HCT116 (cell line): Measurements from ENCODE around the gene SERPIND1. TPM values are rescaled to one million over a fixed set of nuclear protein-coding genes. Genes with fewer than 3 reads are reported as not detected.

Experiments used
- ATAC-seq: fragments of 200-7000 bp; cut with Tn5 transposase; 2 replicates; pipeline ENCODE4 v1.9.1; 2020; ENCODE audit warnings: mild to moderate bottlenecking, moderate library complexity
- BruUV-seq: library from RNA; stranded (reverse); fragments of 400-500 nt; replicated peaks from 2 replicates; lab custom pipeline; 2021; lab: Mats Ljungman, UMichigan
- CTCF ChIA-PET: fragments of 300-600 bp; sonication (Branson Sonifier 250); formaldehyde crosslinking; loops from one replicate; lab custom pipeline; 2021; ENCODE audit warnings: antibody characterized with exemption; lab: Charles Lee
- POLR2A ChIA-PET: fragments of 300-600, 350-600 bp; sonication (Branson Sonifier 250); formaldehyde crosslinking; loops from one replicate; lab custom pipeline; 2021; ENCODE audit warnings: antibody characterized with exemption; lab: Charles Lee
- RAD21 ChIA-PET, 2 experiments: fragments of 300-600 bp; sonication (Branson Sonifier 250); formaldehyde crosslinking; loops; one replicate each; lab custom pipeline; 2023; ENCODE audit warnings: low total read pairs in 2 of 2; ENCODE audit not compliant: uncharacterized antibody in 2 of 2, unreplicated experiment in 2 of 2, low non-redundant PET in 1 of 2; lab: Charles Lee
- DNase-seq: peaks from one replicate; pipeline ENCODE4 v3.0.0-alpha.2; 2010; ENCODE audit warnings: low read depth, low spot score
- H2AFZ ChIP-seq: fragments of 200-600 bp; shearing (Covaris generic), sonication (generic); 2 replicates; pipeline ENCODE4 v1.6.1; 2017; ENCODE audit warnings: low read depth, mixed run types, mixed read lengths, antibody characterized with exemption, low read length; ENCODE audit not compliant: poor library complexity, severe bottlenecking
- H3K27ac ChIP-seq: 2 replicates; pipeline ENCODE4 v1.5.1; 2012; ENCODE audit warnings: low read depth, low read length
- H3K27me3 ChIP-seq: fragments of 200-600 bp; sonication (generic); 2 replicates; pipeline ENCODE4 v1.6.1; 2016; ENCODE audit warnings: mixed run types, low read length, mixed read lengths; ENCODE audit not compliant: insufficient read depth
- H3K36me3 ChIP-seq, 2 experiments: fragments of 200-500 bp in 1 of 2; fragments of 200-600 bp in 1 of 2; sonication (Bioruptor generic) in 1 of 2; sonication (generic) in 1 of 2; 2 replicates each; pipeline versions ENCODE4 v1.5.1 to v1.6.1; 2014 to 2016; ENCODE audit warnings: low read length in 2 of 2, inconsistent platforms in 1 of 2, mixed read lengths in 1 of 2, mixed run types in 1 of 2; ENCODE audit not compliant: insufficient read depth in 2 of 2, control insufficient read depth in 1 of 2
- H3K4me1 ChIP-seq, 2 experiments: fragments of 200-600 bp in 1 of 2; sonication (generic) in 1 of 2; 2 replicates each; pipeline versions ENCODE4 v1.5.1 to v1.6.1; 2012 to 2017; ENCODE audit warnings: low read length in 2 of 2, inconsistent platforms in 1 of 2, mild to moderate bottlenecking in 1 of 2, mixed read lengths in 1 of 2, mixed run types in 1 of 2, moderate library complexity in 1 of 2; ENCODE audit not compliant: insufficient read depth in 2 of 2, control insufficient read depth in 1 of 2
- H3K4me2 ChIP-seq: fragments of 200-600 bp; sonication (generic); 2 replicates; pipeline ENCODE4 v1.6.1; 2017; ENCODE audit warnings: mixed run types, low read length, mixed read lengths
- H3K4me3 ChIP-seq, 2 experiments: fragments of 200-600 bp in 1 of 2; sonication (generic) in 1 of 2; replicated peaks in 1 of 2; 2 replicates each; pipeline ENCODE4 v1.5.1; 2011 to 2016; ENCODE audit warnings: low read length in 2 of 2, control low read depth in 1 of 2, low read depth in 1 of 2, mild to moderate bottlenecking in 1 of 2, mixed read lengths in 1 of 2, mixed run types in 1 of 2
- H3K79me2 ChIP-seq: fragments of 200-600 bp; sonication (generic); 2 replicates; pipeline ENCODE4 v1.6.1; 2017; ENCODE audit warnings: mild to moderate bottlenecking, mixed run types, low read length, moderate library complexity, mixed read lengths; ENCODE audit not compliant: insufficient read depth
- H3K9ac ChIP-seq: fragments of 200-600 bp; sonication (generic); 2 replicates; pipeline ENCODE4 v1.6.1; 2016; ENCODE audit warnings: low read length, mixed read lengths
- H3K9me2 ChIP-seq: fragments of 200-600 bp; sonication (generic), shearing (Covaris generic); 2 replicates; pipeline ENCODE4 v1.6.1; 2017; ENCODE audit warnings: mixed run types, mild to moderate bottlenecking, moderate library complexity; ENCODE audit not compliant: insufficient read depth
- H3K9me3 ChIP-seq, 2 experiments: fragments of 200-500 bp in 1 of 2; fragments of 200-600 bp in 1 of 2; sonication (Bioruptor generic) in 1 of 2; sonication (generic) in 1 of 2; 2 replicates each; pipeline ENCODE4 v1.6.1; 2014 to 2017; ENCODE audit warnings: low read length in 2 of 2, mixed read lengths in 2 of 2, inconsistent platforms in 1 of 2, low read depth in 1 of 2, mild to moderate bottlenecking in 1 of 2, mixed run types in 1 of 2, moderate library complexity in 1 of 2; ENCODE audit not compliant: control insufficient read depth in 1 of 2, insufficient read depth in 1 of 2
- H4K20me1 ChIP-seq: fragments of 200-600 bp; sonication (generic), shearing (Covaris generic); 2 replicates; pipeline ENCODE4 v1.6.1; 2017; ENCODE audit warnings: mixed run types, mild to moderate bottlenecking, moderate library complexity; ENCODE audit not compliant: insufficient read depth
- POLR2A ChIP-seq: IDR thresholded peaks from 2 replicates; pipeline ENCODE4 v1.7.0; 2011; ENCODE audit warnings: borderline replicate concordance; ENCODE audit not compliant: insufficient read depth, insufficient read length; ENCODE audit errors: extremely low read depth
- SP1 ChIP-seq: IDR thresholded peaks from 2 replicates; pipeline ENCODE4 v1.6.1; 2012; ENCODE audit warnings: low read depth
- ZNF274 ChIP-seq: fragments of 200-500 bp; sonication (Bioruptor generic); IDR thresholded peaks from 2 replicates; pipeline ENCODE4 v1.6.1; 2014; ENCODE audit warnings: mild to moderate bottlenecking, low read depth, low read length, inconsistent platforms
- intact Hi-C: fragments of 100-400 bp; cut with micrococcal nuclease; formaldehyde crosslinking; loops from 2 replicates; pipeline ENCODE4 v1.10.0; 2022
- total RNA-seq: library from RNA; stranded (reverse); gene quantifications from one replicate; pipeline ENCODE4 v1.2.1, GENCODE V29; 2021; ENCODE audit not compliant: unreplicated experiment
- TF ChIP-seq, protein P1 (sequence below): IDR thresholded peaks from 2 replicates; pipeline ENCODE4 v1.6.1; 2012
- TF ChIP-seq, protein P2 (sequence below): IDR thresholded peaks from 2 replicates; pipeline ENCODE4 v1.6.1; 2011; ENCODE audit warnings: mild to moderate bottlenecking, low read length, moderate library complexity; ENCODE audit not compliant: insufficient replicate concordance; ENCODE audit errors: extremely low read depth
- TF ChIP-seq, protein P3 (sequence below): IDR thresholded peaks from 2 replicates; pipeline ENCODE4 v1.6.1; 2012; ENCODE audit warnings: low read depth

SERPIND1 gene
- total RNA-seq, 1 experiment from 2014 or later, result 0.25 TPM

DNA sequence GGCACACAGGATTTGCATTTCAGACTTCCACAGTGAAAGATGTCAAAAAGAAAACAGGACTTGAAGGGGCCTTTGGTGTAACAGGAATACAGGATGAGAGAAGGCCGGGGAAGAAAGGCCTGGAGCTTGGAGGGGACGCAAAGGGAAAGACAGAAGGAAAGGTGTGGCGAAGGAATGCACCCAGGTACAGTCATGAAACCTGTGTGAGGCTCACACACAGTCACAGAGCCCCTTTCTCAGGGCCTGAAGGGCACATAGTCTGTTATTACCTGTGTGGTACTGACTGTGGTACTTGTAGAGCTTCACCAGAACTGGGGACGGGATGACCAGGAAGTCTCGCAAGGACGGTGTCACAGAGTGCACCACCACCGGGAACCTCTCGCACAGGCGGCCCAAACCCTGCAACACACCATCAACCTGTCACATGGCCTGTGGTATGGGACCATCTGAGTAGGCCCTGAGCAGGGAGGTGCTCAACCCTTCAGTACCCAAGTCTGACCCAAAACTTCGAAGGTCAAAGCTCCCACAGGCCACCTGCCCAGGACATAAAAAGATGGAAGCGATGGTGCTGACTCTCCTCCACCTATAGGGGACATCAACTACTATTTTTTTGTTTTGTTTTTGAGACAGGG lies 29.1 kb downstream of the SERPIND1 start:
- Histone ChIP-seq H3K9me3 (no peaks in the 10 kb centered on the region), H3K4me1 (peaks cover 10 to 23% of the 10 kb centered on the region in 2 experiments), H3K4me3 (no peak overlapping the region), H3K9ac (no peak overlapping the region), H3K36me3 (peaks cover 19 to 28% of the 10 kb centered on the region in 2 experiments; a peak in 3 of 4 replicates), H4K20me1 (no peaks in the 10 kb centered on the region), H3K27ac (no peak overlapping the region), H3K4me2 (no peak overlapping the region), H3K79me2 (no peaks in the 10 kb centered on the region), H3K9me2 (no peaks in the 10 kb centered on the region), H2AFZ (no peak overlapping the region), H3K27me3 (no peaks in the 10 kb centered on the region)
- no peak for DNase-seq
- TF ChIP-seq, protein P1, sequence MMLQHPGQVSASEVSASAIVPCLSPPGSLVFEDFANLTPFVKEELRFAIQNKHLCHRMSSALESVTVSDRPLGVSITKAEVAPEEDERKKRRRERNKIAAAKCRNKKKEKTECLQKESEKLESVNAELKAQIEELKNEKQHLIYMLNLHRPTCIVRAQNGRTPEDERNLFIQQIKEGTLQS, result no peak
- TF ChIP-seq, protein P2, sequence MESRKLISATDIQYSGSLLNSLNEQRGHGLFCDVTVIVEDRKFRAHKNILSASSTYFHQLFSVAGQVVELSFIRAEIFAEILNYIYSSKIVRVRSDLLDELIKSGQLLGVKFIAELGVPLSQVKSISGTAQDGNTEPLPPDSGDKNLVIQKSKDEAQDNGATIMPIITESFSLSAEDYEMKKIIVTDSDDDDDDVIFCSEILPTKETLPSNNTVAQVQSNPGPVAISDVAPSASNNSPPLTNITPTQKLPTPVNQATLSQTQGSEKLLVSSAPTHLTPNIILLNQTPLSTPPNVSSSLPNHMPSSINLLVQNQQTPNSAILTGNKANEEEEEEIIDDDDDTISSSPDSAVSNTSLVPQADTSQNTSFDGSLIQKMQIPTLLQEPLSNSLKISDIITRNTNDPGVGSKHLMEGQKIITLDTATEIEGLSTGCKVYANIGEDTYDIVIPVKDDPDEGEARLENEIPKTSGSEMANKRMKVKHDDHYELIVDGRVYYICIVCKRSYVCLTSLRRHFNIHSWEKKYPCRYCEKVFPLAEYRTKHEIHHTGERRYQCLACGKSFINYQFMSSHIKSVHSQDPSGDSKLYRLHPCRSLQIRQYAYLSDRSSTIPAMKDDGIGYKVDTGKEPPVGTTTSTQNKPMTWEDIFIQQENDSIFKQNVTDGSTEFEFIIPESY, result no peak
- TF ChIP-seq POLR2A, result no peak
- TF ChIP-seq SP1, result no peak
- TF ChIP-seq ZNF274, result no peak
- TF ChIP-seq, protein P3, sequence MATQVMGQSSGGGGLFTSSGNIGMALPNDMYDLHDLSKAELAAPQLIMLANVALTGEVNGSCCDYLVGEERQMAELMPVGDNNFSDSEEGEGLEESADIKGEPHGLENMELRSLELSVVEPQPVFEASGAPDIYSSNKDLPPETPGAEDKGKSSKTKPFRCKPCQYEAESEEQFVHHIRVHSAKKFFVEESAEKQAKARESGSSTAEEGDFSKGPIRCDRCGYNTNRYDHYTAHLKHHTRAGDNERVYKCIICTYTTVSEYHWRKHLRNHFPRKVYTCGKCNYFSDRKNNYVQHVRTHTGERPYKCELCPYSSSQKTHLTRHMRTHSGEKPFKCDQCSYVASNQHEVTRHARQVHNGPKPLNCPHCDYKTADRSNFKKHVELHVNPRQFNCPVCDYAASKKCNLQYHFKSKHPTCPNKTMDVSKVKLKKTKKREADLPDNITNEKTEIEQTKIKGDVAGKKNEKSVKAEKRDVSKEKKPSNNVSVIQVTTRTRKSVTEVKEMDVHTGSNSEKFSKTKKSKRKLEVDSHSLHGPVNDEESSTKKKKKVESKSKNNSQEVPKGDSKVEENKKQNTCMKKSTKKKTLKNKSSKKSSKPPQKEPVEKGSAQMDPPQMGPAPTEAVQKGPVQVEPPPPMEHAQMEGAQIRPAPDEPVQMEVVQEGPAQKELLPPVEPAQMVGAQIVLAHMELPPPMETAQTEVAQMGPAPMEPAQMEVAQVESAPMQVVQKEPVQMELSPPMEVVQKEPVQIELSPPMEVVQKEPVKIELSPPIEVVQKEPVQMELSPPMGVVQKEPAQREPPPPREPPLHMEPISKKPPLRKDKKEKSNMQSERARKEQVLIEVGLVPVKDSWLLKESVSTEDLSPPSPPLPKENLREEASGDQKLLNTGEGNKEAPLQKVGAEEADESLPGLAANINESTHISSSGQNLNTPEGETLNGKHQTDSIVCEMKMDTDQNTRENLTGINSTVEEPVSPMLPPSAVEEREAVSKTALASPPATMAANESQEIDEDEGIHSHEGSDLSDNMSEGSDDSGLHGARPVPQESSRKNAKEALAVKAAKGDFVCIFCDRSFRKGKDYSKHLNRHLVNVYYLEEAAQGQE, result no peak
- intact Hi-C loops, result loop anchor here (5.0 kb wide), 1 partner anchor 179 kb away; the partner anchor contains the start of gene LZTR1
- ChIA-PET RAD21 (interaction anchor here in 1 of 2 experiments (1.3 kb wide), 1 partner anchor 83 kb away, joined by 3 read pairs; no protein-coding TSS in a partner anchor), POLR2A (no interaction called here), CTCF (interaction anchor here (1.7 kb wide), 1 partner anchor 83 kb away, joined by 8 read pairs; no protein-coding TSS in a partner anchor)
- no peak for ATAC-seq
- BruUV-seq, result no TSS peak
